GM20431 (cell line): ENCODE data around the gene FAM171A1.

Experiments used
- in situ Hi-C: fragments of 300-500 bp; cut with MseI, MboI; formaldehyde crosslinking; loops from one replicate; pipeline ENCODE4 v1.15.0; 2020; ENCODE audit warnings: low sequenced_read_pairs; ENCODE audit not compliant: unreplicated experiment

The FAM171A1 gene

DNA sequence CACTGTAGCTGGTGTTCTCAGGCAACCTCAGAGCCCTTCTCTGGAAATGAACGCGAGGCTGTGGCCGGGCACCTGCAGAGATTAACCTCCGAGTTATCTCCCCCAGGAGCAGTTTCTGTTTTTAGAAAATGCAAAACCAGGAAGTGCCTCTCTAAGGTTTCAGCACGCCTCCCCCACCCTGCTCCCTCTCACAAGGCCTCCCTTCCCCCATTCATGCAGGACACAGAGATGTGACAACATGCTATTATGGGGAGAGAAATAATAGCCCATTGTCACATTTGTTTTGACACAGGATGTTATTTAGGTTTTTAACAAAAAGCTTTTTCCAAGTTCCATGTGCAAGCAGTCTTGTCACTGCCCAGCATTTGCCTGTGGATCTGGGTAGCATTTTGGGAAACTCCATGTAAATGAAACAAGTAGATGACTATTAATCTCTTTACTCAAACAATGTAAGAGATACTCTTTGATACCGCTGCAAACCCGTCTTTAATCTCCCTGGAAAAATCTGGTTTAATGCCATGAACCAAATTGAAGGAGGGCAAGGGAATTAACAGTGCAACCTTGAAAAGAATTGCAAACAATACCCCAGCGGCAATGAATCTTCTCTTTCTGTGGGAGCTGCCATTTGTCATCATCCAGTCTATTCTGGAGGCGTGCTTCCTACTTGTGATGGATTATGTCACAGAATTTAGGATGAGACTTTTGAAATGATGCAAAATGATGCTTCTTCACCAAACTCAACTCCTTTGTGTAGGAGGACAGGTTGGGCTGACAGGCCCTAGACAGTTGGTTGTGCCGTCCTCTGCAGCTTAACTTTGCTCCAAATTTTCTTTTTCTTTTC is 116.1 kb downstream of the FAM171A1 start:
- in situ Hi-C loops, result no loop called here

DNA sequence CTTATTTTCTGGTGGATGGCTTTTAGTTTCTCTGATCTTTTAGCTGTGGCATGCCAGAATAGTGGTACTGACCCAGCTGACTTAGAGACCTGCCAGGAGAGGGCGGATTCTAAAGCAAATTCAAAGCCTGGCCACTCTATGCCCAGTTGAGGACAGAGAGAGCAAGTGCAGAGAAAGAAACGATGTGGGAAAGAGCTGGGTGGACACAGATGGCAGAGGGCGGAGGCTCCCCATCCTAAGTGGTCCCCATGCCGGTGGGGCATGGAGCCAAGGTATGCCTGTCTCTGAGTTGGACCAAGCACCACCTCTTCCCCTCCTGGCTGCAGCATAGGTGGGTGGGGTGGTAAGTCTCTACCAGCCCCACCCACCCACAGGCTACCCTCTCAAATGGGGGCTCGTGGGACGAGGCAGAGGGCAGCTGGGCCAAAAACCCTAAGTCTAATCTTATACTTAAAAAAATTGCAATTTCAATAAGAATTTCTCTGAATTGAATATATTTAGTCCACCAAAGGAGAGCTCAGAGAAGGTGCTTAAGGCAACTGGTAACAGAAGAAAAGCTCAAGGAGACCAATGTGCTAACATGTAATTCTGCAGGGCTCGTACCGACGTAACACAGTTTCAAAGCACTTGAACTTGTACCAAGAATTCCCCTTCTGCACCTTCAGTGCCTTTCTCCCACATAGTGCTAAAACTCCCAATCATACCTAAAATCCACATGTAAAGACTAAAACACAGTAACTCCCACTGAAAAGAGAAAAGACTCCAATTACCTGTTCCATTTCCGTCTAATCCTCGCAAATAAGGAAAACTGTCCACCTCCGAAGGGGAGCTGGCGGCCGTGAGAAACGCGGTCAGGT is 116.9 kb downstream of the FAM171A1 start:
- in situ Hi-C loops, result no loop called here

DNA sequence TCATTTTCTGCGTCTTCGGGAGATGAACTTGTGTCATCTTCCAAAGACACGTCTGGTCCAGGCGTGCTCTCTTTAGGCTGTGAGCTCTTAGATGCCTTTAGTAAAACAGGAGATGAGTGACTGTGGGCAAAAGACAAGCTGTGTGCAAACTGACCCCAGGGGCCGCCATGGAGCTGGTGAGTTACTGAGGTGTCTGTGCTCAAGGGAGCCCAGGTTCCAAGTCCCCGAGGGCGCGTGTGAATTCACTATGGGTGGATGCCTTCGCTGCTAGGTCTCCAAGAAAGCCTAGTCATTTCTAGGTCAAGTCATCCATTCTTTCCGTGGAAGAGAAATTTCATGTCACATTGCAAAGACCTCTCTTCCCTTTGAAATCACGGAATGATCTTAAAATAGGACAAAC is 118.7 kb downstream of the FAM171A1 start:
- in situ Hi-C loops, result no loop called here

DNA sequence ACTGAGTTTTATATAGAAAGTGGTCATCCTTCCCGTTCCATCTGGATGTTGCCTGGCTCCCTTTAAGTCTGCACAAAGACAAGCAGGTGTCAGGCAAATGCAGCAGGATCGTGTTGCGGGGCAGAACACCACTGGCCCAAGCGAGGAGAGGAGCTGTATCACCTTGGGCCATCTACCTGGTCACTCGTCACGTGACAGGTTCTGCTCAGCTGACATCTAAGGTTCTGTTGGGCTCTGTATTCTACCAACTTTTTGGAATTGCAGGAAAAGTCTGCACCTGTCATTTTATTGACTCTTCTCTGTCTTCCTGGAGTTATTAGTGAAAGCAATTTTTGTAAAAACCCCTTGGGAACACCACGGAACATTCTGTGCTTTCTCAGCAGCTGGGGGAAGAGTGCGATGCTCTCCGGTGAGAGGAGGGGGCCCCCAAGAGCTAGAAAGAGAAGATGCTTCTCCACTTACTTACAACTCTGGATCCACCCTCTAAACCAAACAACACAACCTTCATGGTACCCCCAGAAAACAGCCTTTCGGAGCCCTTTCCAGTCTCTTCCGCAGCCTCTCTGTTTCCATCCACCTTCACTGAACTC is 119.2 kb downstream of the FAM171A1 start:
- in situ Hi-C loops, result no loop called here

DNA sequence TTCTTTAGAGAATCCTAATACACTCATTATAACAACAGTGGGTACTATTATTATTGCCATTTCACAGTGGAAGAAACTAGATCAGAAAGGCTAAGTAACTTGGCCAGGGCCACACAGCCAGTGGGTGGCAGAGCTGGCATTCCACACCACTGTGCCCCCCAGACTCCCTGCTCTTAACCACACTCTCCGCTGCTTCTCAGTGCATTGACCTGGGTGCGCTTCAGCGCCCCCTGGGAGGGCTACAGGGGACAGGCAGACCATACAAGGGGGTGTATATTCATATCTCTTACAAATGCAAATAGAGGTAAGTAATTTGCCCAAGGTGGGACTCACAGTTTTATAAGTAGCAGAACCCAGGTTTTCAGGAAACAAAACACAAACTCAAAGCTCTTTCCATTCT is 125.6 kb downstream of the FAM171A1 start:
- in situ Hi-C loops, result no loop called here

DNA sequence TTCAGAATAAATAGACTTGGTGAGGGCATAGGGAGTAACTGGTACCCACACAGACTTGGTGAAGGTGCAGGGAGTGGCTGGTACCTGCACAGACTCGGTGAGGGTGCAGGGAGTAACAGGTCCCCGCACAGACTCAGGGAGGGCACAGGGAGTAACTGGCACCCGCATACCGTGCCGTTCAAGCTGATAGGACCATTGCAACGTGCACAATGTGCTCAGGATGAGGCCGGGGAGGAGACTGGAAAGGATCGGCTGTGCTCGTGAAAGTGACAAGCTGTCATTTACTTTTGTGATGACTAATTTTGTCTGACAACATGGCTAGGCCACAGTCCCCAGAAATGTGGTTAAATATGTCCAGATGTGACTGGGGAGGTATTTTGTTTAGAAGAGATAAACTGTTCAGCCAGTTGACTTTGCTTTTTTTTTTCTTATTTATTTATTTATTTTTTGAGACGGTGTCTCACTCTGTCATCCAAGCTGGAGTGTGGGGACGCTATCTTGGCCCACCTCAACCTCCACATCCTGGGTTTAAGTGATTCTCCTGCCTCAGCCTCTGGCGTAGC is 126.4 kb downstream of the FAM171A1 start:
- in situ Hi-C loops, result no loop called here

DNA sequence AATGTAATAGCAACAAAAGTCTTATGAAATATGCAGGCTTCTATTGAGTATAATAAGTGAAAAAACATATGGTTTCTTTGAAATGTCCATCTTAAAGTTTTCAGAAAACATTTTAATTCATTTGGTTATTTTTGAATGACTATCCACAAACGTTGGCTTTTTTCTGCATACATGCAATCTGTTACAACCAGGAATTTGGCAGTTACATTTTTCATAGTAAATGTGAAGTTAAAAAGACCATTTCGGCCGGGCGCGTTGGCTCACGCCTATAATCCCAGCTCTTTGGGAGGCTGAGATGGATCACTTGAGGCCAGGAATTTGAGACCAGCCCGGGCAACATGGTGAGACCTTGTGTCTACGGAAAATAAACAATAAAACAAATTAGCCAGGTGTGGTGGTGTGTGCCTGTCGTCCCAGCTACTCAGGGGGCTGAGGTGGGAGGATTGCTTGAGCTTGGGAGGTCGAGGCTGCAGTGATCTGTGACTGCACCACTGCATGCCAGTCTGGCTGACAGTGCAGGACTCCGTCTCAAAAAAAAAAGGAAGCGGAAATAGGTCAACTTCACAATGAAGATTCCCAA is 128.7 kb downstream of the FAM171A1 start:
- in situ Hi-C loops, result no loop called here

DNA sequence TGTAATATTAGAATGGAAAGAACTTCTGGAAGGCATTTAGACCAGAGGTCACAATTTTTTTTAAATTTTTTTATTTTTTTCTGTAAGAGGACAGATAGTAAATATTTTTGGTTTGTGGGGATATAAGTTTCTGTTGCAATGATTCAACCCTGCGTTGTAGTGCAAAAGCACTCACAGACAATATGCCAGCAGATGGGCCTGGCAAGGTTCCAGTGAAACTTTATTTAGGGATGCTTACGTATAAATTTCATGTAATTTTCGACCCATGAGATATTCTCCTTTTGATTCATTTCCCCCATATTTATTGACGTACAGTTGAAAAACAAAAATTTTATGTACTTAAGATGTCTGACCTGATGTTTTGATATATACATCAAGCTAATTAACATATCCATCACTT is 129.8 kb downstream of the FAM171A1 start:
- in situ Hi-C loops, result no loop called here

DNA sequence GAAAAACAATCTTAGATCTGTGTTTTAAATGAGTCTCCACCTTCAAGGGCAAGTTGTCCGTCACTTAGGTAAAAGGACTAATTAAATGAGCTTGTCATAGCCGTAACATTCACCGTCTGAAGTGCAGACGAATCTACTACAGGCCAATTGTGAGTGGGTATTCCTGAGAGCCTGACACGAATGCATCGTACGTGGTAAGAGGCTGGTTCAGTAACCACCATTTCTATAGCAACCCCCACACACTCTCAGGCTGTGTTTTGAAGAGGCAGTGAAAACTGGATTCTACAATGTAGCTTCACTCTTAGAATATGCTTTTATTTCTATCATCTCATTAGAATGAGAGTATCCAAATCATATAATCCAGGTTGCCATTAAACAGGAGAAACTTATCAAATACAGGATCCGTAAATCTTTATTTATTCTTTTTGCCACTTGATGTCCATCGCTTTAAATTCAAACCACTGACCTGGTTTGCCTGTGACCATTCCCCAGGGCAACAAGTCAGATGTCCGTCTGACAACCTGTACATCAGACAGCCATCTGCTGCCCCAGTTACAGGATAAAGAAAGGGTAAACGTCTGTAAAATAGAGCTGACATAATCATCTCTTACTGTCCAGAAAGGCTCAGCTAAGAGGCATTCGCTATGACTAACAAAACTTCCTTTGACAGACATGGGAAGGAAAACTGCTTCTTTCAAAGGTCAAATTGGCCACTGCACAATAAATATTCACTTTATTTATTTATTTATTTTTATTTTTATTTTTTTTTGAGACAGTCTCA is 132.3 kb downstream of the FAM171A1 start:
- in situ Hi-C loops, result no loop called here

DNA sequence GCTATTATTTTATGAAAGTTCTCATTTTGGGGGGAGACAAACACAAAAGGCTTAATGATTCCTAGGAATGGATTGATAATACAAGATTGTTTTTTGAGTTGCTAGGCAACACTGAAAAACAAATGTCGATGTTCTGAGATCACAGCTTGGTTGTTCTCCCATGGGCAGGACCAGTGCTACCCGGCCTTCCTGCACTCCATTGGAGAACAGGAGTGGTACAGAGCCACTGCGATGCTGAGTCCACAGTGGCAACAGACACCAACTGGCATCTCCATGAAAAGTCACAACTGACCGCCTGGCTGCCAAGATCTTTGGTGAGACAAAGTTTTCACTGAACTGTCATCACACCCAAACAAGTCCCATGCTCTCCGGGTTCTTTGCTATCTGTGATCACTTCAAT is 133.7 kb downstream of the FAM171A1 start:
- in situ Hi-C loops, result no loop called here

DNA sequence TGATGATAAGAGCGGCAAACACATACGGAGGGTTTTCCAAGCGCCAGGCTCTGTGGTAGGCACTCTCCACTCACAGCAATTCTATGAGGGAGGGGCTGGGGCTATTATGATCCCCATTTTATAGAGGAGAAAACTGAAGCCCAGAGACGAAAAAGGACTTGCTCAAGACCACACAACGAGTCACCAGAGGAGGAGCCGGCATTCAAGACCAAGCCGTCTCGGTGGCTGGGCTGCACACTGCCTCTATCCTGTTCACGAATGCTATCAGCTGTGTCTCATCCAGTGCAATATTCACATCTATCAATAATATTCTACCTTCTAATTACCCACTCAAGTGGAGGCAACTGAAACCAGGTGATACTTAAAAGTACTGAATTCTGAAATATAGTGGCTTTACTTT is 134.7 kb downstream of the FAM171A1 start:
- in situ Hi-C loops, result no loop called here

DNA sequence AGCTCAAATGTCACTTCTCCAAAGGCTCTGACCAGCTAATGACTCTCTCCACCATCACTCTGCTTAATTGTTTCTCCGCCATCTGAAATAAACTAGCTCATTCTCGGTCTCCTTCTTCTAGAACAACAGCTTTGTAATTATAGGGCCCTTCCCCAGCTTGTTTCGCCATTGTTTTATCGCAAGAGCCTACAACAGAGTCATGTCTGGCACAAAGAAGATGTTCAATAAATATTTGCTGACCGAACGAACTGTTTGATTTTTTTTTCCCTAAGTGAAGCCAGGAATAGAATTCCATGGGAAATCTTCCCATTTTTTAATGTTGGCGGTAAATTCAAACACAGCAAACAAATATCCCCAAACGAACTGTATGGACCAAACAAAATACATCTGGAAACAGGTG is 138.8 kb downstream of the FAM171A1 start:
- in situ Hi-C loops, result no loop called here

DNA sequence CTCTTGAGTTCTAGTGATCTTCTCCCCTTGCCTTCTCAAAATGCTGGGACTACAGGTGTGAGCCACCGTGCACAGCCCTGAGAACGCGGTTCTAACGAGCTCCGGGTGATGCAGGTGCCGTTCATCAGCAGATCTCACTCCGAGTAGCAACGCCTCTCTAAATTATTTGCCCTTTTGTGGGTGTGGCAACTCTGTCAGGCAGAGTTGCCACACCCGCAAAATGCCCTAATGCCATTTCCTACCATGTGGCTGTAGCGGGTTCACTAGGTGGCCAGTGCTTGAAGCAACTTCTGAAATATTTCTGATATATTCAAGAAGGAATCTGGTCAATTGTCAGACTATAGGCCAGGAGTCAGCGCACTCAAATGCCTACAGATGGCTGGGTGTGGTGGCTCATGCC is 139.7 kb downstream of the FAM171A1 start:
- in situ Hi-C loops, result no loop called here

DNA sequence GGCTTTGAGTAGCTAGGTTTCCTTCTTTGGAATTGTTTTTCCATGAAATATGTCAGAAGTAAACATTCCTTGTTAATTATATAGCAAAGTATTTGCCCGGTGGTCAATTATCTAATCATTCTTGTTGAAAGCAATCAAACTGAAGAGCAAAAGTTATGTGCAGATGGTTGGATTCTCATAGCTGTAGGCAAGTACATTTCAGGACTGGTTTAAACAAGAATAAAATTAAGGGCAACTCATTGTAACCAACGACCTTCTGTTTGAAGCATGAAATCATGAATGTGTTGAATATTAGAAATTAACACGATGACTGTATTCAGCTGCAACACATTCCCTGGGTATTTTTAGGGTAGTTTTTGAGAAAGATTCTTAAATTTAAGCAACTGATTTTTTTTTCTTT is 140.8 kb downstream of the FAM171A1 start:
- in situ Hi-C loops, result no loop called here

DNA sequence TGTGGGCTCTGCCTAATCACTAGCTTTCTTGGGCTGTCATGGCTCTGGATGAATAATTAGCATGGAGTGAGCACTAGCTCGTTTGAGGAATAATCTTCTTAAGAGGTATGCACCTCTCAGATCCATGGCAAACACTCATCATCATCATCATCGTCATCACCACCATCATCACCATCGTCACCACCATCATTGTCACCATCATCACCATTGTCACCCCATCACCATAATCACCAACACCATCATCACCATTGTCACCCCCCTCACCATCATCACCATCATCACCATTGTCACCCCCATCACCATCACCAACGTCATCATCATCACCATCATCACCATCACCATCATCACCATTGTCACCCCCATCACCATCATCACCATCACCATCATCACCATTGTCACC is 141.8 kb downstream of the FAM171A1 start:
- in situ Hi-C loops, result no loop called here

DNA sequence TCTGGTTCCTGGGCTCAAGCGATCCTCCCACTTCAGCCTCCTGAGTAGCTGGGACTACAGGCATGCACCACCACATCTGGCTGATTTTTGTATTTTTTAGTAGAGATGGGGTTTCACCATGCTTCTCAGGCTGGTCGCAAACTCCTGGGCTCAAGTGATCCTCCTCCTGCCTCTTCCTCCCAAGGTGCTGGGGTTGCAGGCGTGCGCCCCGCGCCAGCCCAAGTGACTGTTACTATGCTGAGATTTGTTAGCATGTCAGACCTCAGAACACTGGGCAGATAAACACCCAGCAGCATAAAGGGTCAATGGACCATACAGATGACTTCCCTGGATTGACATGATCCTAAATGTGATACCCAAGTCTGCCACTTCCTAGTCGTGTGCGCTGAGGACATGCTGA is 142.7 kb downstream of the FAM171A1 start:
- in situ Hi-C loops, result no loop called here

DNA sequence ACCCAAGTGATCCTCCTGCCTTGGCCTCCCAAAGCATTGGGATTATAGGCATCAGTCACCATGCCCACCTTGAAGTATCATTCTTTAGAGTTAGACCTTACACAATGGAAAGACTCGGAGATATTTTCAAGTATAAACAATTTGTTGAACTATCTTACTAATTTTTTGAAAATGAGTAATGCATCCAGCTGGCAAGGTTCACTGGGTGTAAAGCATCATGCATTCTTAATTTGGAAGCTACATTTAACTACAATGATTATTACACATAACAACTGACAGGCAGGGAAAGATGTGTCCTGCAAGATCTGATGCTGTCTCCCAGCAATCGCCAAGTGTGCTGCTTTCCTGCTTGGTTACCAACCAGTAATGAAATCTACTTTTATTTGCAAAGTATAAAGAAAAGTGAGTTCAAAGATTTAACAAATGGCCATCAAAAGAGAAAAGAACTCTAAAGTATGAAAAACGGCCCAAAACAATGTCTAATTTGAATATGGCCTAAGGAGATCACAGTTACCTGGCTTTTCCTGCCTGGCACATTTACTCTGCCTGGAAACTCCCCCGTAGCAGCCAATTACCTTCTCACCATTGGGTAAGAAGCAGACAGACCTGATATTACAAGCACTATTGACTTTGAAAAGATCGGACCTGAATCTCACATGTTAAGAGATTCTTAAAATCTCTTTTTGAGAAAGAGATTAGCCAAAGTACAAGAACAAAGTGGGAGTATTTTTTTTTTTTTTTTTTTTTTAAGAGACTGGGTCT is 143.3 kb downstream of the FAM171A1 start:
- in situ Hi-C loops, result no loop called here

DNA sequence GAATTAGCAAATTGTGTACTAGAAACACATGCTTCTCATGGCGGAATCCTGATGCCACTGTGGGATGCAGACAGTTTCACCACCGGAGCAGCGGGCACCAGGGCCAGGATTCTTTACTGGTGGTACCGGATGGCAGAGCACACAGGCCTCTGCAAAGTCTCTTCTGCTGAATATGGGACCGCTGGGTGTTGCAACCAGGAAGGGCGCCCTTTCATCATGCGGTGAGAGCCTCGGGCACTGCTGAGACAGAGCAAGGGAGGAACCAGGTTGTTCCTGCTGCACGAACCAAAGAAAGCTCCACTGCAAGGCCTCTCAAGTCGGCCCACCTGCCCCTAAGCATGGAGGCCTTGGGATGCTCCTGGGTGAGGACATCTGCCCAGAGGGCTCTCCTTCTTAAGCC is 145.6 kb downstream of the FAM171A1 start:
- in situ Hi-C loops, result no loop called here

DNA sequence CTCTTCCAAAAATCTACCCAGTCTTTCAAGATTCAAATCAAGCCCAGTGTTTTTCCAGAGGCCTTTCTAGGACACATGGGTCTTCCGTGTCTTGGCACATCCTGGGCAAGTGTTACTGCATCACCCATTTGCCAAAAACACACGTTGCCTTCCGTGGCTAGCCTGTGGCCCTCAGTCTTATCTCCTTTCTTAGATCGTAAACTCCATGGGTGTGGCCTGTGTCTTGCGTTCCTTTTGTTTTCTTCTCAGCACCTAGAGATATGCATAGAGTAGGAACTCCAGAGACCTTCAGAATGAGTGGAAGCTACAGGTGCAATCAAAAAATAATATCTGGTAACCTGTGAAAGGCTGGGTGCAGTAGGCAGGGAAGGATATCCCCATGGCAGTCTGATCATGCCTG is 146.1 kb downstream of the FAM171A1 start:
- in situ Hi-C loops, result no loop called here
